HEK293 (cell line): ENCODE data around the gene ATF1.

Experiments
- CTCF ChIP-seq: fragments of 450-650 bp; formaldehyde crosslinking; IDR thresholded peaks from 2 replicates; pipeline ENCODE4 v1.5.1; 2016; ENCODE audit warnings: missing biosample characterization, missing genetic modification characterization
- GLI4 ChIP-seq: fragments of 450-650 bp; formaldehyde crosslinking; IDR thresholded peaks from 2 replicates; pipeline ENCODE4 v1.5.1; 2016; ENCODE audit warnings: missing biosample characterization, missing genetic modification characterization
- GLIS2 ChIP-seq: fragments of 450-650 bp; formaldehyde crosslinking; IDR thresholded peaks from 2 replicates; pipeline ENCODE4 v1.5.1; 2016; ENCODE audit warnings: missing biosample characterization, missing genetic modification characterization
- INSM2 ChIP-seq: fragments of 450-650 bp; formaldehyde crosslinking; IDR thresholded peaks from 2 replicates; pipeline ENCODE4 v1.5.1; 2016; ENCODE audit warnings: missing biosample characterization, missing genetic modification characterization
- PATZ1 ChIP-seq: fragments of 450-650 bp; formaldehyde crosslinking; IDR thresholded peaks from 2 replicates; pipeline ENCODE4 v1.5.1; 2016; ENCODE audit warnings: missing biosample characterization, missing genetic modification characterization
- PRDM10 ChIP-seq: fragments of 450-650 bp; formaldehyde crosslinking; IDR thresholded peaks from 2 replicates; pipeline ENCODE4 v1.5.1; 2016; ENCODE audit warnings: missing biosample characterization, missing genetic modification characterization
- SALL2 ChIP-seq: fragments of 450-650 bp; formaldehyde crosslinking; IDR thresholded peaks from 2 replicates; pipeline ENCODE4 v1.5.0; 2017; ENCODE audit warnings: missing biosample characterization, mild to moderate bottlenecking, missing genetic modification characterization, borderline replicate concordance
- WT1 ChIP-seq: fragments of 450-650 bp; formaldehyde crosslinking; IDR thresholded peaks from 2 replicates; pipeline ENCODE4 v1.5.1; 2016; ENCODE audit warnings: missing biosample characterization, missing genetic modification characterization
- ZBTB10 ChIP-seq: fragments of 450-650 bp; formaldehyde crosslinking; IDR thresholded peaks from 2 replicates; pipeline ENCODE4 v1.5.1; 2016; ENCODE audit warnings: missing biosample characterization, missing genetic modification characterization
- ZBTB20 ChIP-seq: fragments of 450-650 bp; formaldehyde crosslinking; IDR thresholded peaks from 2 replicates; pipeline ENCODE4 v1.5.1; 2016; ENCODE audit warnings: missing biosample characterization, missing genetic modification characterization
- ZBTB26 ChIP-seq: fragments of 450-650 bp; formaldehyde crosslinking; optimal IDR thresholded peaks from 2 replicates; pipeline ENCODE3; 2016; ENCODE audit warnings: missing biosample characterization, mild to moderate bottlenecking, missing genetic modification characterization
- ZFHX2 ChIP-seq: fragments of 450-650 bp; formaldehyde crosslinking; conservative IDR thresholded peaks from 2 replicates; pipeline ENCODE4 v1.5.1; 2016; ENCODE audit warnings: missing biosample characterization, missing genetic modification characterization
- ZNF239 ChIP-seq: fragments of 450-650 bp; formaldehyde crosslinking; IDR thresholded peaks from 2 replicates; pipeline ENCODE4 v1.5.1; 2016; ENCODE audit warnings: missing biosample characterization, missing genetic modification characterization
- ZNF280C ChIP-seq: fragments of 450-650 bp; formaldehyde crosslinking; IDR thresholded peaks from 2 replicates; pipeline ENCODE4 v1.5.1; 2016; ENCODE audit warnings: missing biosample characterization, missing genetic modification characterization
- ZNF362 ChIP-seq: fragments of 450-650 bp; formaldehyde crosslinking; IDR thresholded peaks from 2 replicates; pipeline ENCODE4 v1.5.1; 2016; ENCODE audit warnings: missing biosample characterization, missing genetic modification characterization
- ZNF501 ChIP-seq: fragments of 450-650 bp; formaldehyde crosslinking; IDR thresholded peaks from 2 replicates; pipeline ENCODE4 v1.5.1; 2016; ENCODE audit warnings: missing biosample characterization, missing genetic modification characterization
- ZNF558 ChIP-seq: fragments of 450-650 bp; formaldehyde crosslinking; IDR thresholded peaks from 2 replicates; pipeline ENCODE4 v1.5.1; 2016; ENCODE audit warnings: missing biosample characterization, missing genetic modification characterization
- ZNF624 ChIP-seq: fragments of 450-650 bp; formaldehyde crosslinking; IDR thresholded peaks from 2 replicates; pipeline ENCODE4 v1.5.1; 2017; ENCODE audit warnings: missing biosample characterization, missing genetic modification characterization
- ZNF629 ChIP-seq: fragments of 450-650 bp; formaldehyde crosslinking; IDR thresholded peaks from 2 replicates; pipeline ENCODE4 v1.5.1; 2017; ENCODE audit warnings: missing biosample characterization, missing genetic modification characterization

Gene ATF1

GRCh38 chr12:50763639-50764285, at the start of gene ATF1 (continued):
- TF ChIP-seq ZNF280C (tag by site-specific recombination) = no peak
- peak; percentile 86 for TF ChIP-seq ZFHX2 (tag by site-specific recombination)
- peak; percentile 56; the same call in 1 of the 2 replicates for TF ChIP-seq ZBTB20 (tag by site-specific recombination)
- TF ChIP-seq ZBTB10 (tag by site-specific recombination) = no peak; the same call in 1 of the 2 replicates
- no peak; the same call in 1 of the 2 replicates for TF ChIP-seq ZNF239 (tag by site-specific recombination)
- 0 out of 2 replicates have a peak, but pooled peaks have one; percentile 22 for TF ChIP-seq CTCF (tag by site-specific recombination)
- no peak for TF ChIP-seq SALL2 (tag by site-specific recombination)
- peak; percentile 82 for TF ChIP-seq PATZ1 (tag by site-specific recombination)
- peak; percentile 99 for TF ChIP-seq ZNF362 (tag by site-specific recombination)
- TF ChIP-seq ZNF558 (tag by site-specific recombination) = no peak
- peak; percentile 79 for TF ChIP-seq ZNF629 (tag by site-specific recombination)
- no peak; the same call in 1 of the 2 replicates for TF ChIP-seq INSM2
- TF ChIP-seq WT1 (tag by site-specific recombination) = peak; percentile 43; the same call in 1 of the 2 replicates
- peak; percentile 54 for TF ChIP-seq GLIS2 (tag by site-specific recombination)
- TF ChIP-seq ZNF624 (tag by site-specific recombination) = no peak
- peak; percentile 74 for TF ChIP-seq PRDM10 (tag by site-specific recombination)
- TF ChIP-seq GLI4 (tag by site-specific recombination) = peak; percentile 49; the same call in 1 of the 2 replicates
- peak; percentile 74 for TF ChIP-seq ZBTB26 (tag by site-specific recombination)
- TF ChIP-seq ZNF501 (tag by site-specific recombination) = peak; percentile 82; the same call in 1 of the 2 replicates
